Amygdala (tissue), 56 donors: ENCODE data around the gene UBAP1L.
"Not testable (repeated sequence)": the region's sequence is repeated elsewhere in the genome, so short reads cannot be mapped to it uniquely, and the experiment has no call there.

ENCODE experiments used
- DNase-seq, 56 donors: peaks; one replicate each; lab custom pipeline; 2025; lab: John Stamatoyannopoulos, UW

UBAP1L gene

GRCh38 chr15:65085990-65086679, 28.9 kb downstream of the UBAP1L start:
- DNase-seq, result peak in 1 of 56 donors; percentile 17

- DNase-seq, result peak in 1 of 56 donors; percentile 26
Measured at GRCh38 chr15:65085207-65085753, 29.7 kb downstream of the UBAP1L start.

- no peak for DNase-seq
Measured at GRCh38 chr15:65084500-65085206, 30.3 kb downstream of the UBAP1L start.

GRCh38 chr15:65083262-65083701, 31.7 kb downstream of the UBAP1L start:
- peak in 18 of 56 donors; percentile 14 to 59 (median 30) for DNase-seq

- no peak for DNase-seq
Measured at GRCh38 chr15:65082303-65082953, 32.6 kb downstream of the UBAP1L start.

- DNase-seq, result no peak
Measured at GRCh38 chr15:65081758-65082157, 33.2 kb downstream of the UBAP1L start.

- peak in 5 of 56 donors; percentile 12 to 45 (median 19) for DNase-seq
Measured at GRCh38 chr15:65081270-65081669, 33.7 kb downstream of the UBAP1L start.

- DNase-seq, result no peak
Measured at GRCh38 chr15:65079580-65079979, 35.4 kb downstream of the UBAP1L start.

GRCh38 chr15:65077981-65078352, 37.0 kb downstream of the UBAP1L start:
- peak in 5 of 56 donors; percentile 18 to 49 (median 22) for DNase-seq

GRCh38 chr15:65077291-65077980, 37.6 kb downstream of the UBAP1L start:
- DNase-seq, result no peak

- DNase-seq, result no peak
Measured at GRCh38 chr15:65076486-65077290, 38.3 kb downstream of the UBAP1L start, which contains the start of gene KBTBD13. KBTBD13 (plus strand) TSS chr15:65076746; CDS start chr15:65076816, 70 bp downstream.

- not testable (repeated sequence) for DNase-seq
Measured at GRCh38 chr15:65075607-65076395, 39.2 kb downstream of the UBAP1L start.

- not testable (repeated sequence) for DNase-seq
Measured at GRCh38 chr15:65074946-65075345, 40.1 kb downstream of the UBAP1L start.

GRCh38 chr15:65072617-65073016, 42.4 kb downstream of the UBAP1L start:
- no peak for DNase-seq

- no peak for DNase-seq
Measured at GRCh38 chr15:65072027-65072426, 43.0 kb downstream of the UBAP1L start.

- DNase-seq, result peak in 8 of 56 donors; percentile 21 to 57 (median 42)
Measured at GRCh38 chr15:65071381-65071811, 43.6 kb downstream of the UBAP1L start.

GRCh38 chr15:65069779-65070546, 45.0 kb downstream of the UBAP1L start:
- no peak for DNase-seq

- DNase-seq, result no peak
Measured at GRCh38 chr15:65069179-65069578, 45.8 kb downstream of the UBAP1L start.
